ENCODE data around the gene MICAL2. TPM values are rescaled to one million over a fixed set of nuclear protein-coding genes. Genes with fewer than 3 reads are reported as not detected.

The MICAL2 gene
- total RNA-seq, 1 experiment from 2014 or later, result 37.4 TPM

GRCh38 chr11:12209096-12209495, 98.7 kb downstream of the MICAL2 start (continued):
- TF ChIP-seq CTCF (IDR thresholded peaks at IDR 0.05 in 2 of 3, conservative IDR thresholded peaks at IDR 0.05 in 1 of 3; ENCODE audit: borderline replicate concordance in 1 of 3, insufficient read depth in 1 of 3, low read depth in 2 of 3, low read length in 2 of 3), result no peak
- no peak for TF ChIP-seq RAD21 (IDR thresholded peaks at IDR 0.05; ENCODE audit: low read depth)
- TF ChIP-seq YY1 (IDR thresholded peaks at IDR 0.05; ENCODE audit: extremely low read depth, insufficient replicate concordance, low read depth, low read length), result no peak
- no peak for TF ChIP-seq CBX3 (IDR thresholded peaks at IDR 0.05; ENCODE audit: low read depth)
- TF ChIP-seq ATF3 (IDR thresholded peaks at IDR 0.05), result no peak

GRCh38 chr11:12210200-12210599, 99.8 kb downstream of the MICAL2 start:
- no peak overlapping the region for H3K4me3 ChIP-seq (replicated peaks in 1 of 2; ENCODE audit: low read depth in 1 of 2, low read length in 2 of 2)
- no peak for TF ChIP-seq CBX3 (IDR thresholded peaks at IDR 0.05; ENCODE audit: low read depth)
- TF ChIP-seq MAX (IDR thresholded peaks at IDR 0.05), result no peak
- no peak for TF ChIP-seq POLR2A (IDR thresholded peaks at IDR 0.05; ENCODE audit: borderline replicate concordance, extremely low read depth, insufficient read depth, insufficient read length)
- no peak for TF ChIP-seq JUND (IDR thresholded peaks at IDR 0.05)
- TF ChIP-seq SIN3A (IDR thresholded peaks at IDR 0.05; ENCODE audit: low read depth), result no peak
- no peak for TF ChIP-seq POLR2AphosphoS5 (IDR thresholded peaks at IDR 0.05; ENCODE audit: low read depth, low read length)
- no peak for TF ChIP-seq ZFX (IDR thresholded peaks at IDR 0.05)
- TF ChIP-seq EGR1 (IDR thresholded peaks at IDR 0.05; ENCODE audit: low read depth), result no peak
- no peak for TF ChIP-seq REST (IDR thresholded peaks at IDR 0.05; ENCODE audit: low read depth)
- no peak for TF ChIP-seq SRF (IDR thresholded peaks at IDR 0.05; ENCODE audit: low read depth)
- no peak for TF ChIP-seq FOSL1 (IDR thresholded peaks at IDR 0.05; ENCODE audit: low read depth)
- TF ChIP-seq RAD21 (IDR thresholded peaks at IDR 0.05; ENCODE audit: low read depth), result no peak
- no peak for TF ChIP-seq TCF7L2 (IDR thresholded peaks at IDR 0.05; ENCODE audit: borderline replicate concordance, extremely low read depth, insufficient read depth, insufficient read length)
- TF ChIP-seq EZH2 (IDR thresholded peaks at IDR 0.05), result no peak
- no TSS peak for BruUV-seq (replicated peaks)
- H3K79me2 ChIP-seq (ENCODE audit: insufficient read depth, low read length), result no peaks in the 10 kb centered on the region
- ChIA-PET RAD21 (ENCODE audit: low non-redundant PET in 1 of 2, low total read pairs in 2 of 2, uncharacterized antibody in 2 of 2, unreplicated experiment in 2 of 2) (no interaction called here), POLR2A (no interaction called here), CTCF (no interaction called here)
- no peaks in the 10 kb centered on the region for H3K27me3 ChIP-seq (ENCODE audit: insufficient read depth, low read length)
- no peaks in the 10 kb centered on the region for H3K9me2 ChIP-seq (ENCODE audit: insufficient read depth)
- H3K9me3 ChIP-seq (ENCODE audit: control insufficient read depth in 1 of 2, insufficient read depth in 1 of 2, low read depth in 1 of 2, low read length in 2 of 2), result no peaks in the 10 kb centered on the region
- intact Hi-C loops (cut with micrococcal nuclease), result no loop called here
- H3K4me2 ChIP-seq (ENCODE audit: low read length), result no peak overlapping the region
- no peak overlapping the region for H3K27ac ChIP-seq (ENCODE audit: low read depth, low read length)
- H3K36me3 ChIP-seq (ENCODE audit: control insufficient read depth in 1 of 2, insufficient read depth in 2 of 2, low read length in 2 of 2), result no peaks in the 10 kb centered on the region
- ATAC-seq (no peak), DNase-seq (ENCODE audit: low read depth, low spot score) (no peak)
- H4K20me1 ChIP-seq (ENCODE audit: insufficient read depth), result no peaks in the 10 kb centered on the region
- no peak overlapping the region for H2AFZ ChIP-seq (ENCODE audit: low read depth, low read length, poor library complexity, severe bottlenecking)
- H3K4me1 ChIP-seq (ENCODE audit: control insufficient read depth in 1 of 2, insufficient read depth in 2 of 2, low read length in 2 of 2), result peaks cover 29 to 37% of the 10 kb centered on the region in 2 experiments
- no peak overlapping the region for H3K9ac ChIP-seq (ENCODE audit: low read length)

Measured in HCT116 (cell line).